ENCODE measurements around the gene TEX36. TPM values are rescaled to one million over a fixed set of nuclear protein-coding genes. Genes with fewer than 3 reads are reported as not detected.

TEX36 gene
- total and polyA plus RNA-seq, 2 donors (not counting 1 experiment from before 2014, with no cell fraction given) = not detected

DNA sequence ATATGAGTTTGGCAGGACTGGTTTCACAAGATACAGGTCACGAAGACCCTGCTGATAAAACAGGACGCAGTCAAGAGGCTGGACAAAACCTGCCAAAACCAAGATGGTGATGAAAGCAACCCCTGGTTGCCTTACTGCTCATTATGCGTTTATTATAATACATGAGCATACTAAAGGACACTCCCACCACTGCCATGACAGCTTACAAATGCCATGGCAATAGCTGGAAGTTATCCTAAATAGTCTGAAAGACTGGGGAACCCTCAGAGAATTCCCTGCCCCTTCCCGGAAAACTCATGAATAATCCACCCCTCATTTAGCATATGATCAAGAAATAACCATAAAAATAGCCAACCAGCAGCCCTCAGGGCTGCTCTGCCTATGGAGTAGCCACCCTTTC, 73.1 kb downstream of the TEX36 start:
- 97% methylated on average over 3 of the region's 4 CpGs for WGBS (ENCODE audit: insufficient coverage)
- H3K79me2 ChIP-seq (ENCODE audit: control insufficient read depth, insufficient read depth, low read length) = no peaks in the 10 kb centered on the region
- Mint-ChIP-seq H3K4me1 (no peaks in the 10 kb centered on the region), H3K4me3 (no peak overlapping the region), H3K9me3 (ENCODE audit: insufficient read depth) (no peaks in the 10 kb centered on the region), H3K27me3 (no peaks in the 10 kb centered on the region), H3K27ac (no peak overlapping the region)
- peaks cover 0 to 5% (median 0%) of the 10 kb centered on the region in 3 donors for H3K9me3 ChIP-seq (ENCODE audit: control extremely low read depth in 1 of 3, control insufficient read depth in 2 of 3, insufficient read depth in 1 of 3, low read length in 2 of 3)
- no peaks in the 10 kb centered on the region for H3K4me1 ChIP-seq (ENCODE audit: control insufficient read depth in 2 of 2, insufficient read depth in 2 of 2, low read length in 2 of 2)
- no peak for TF ChIP-seq CTCF (IDR thresholded peaks at IDR 0.05)
- no peak for TF ChIP-seq EZH2 (IDR thresholded peaks at IDR 0.05; ENCODE audit: borderline replicate concordance, insufficient read depth, low read depth, low read length, poor library complexity, severe bottlenecking)
- ATAC-seq (ENCODE audit: low read depth) = no peak
- H3K27me3 ChIP-seq (replicated peaks in 1 of 4; ENCODE audit: control extremely low read depth in 1 of 4, control insufficient read depth in 3 of 4, insufficient read depth in 4 of 4, low read length in 3 of 4) = no peaks in the 10 kb centered on the region
- intact Hi-C loops (cut with micrococcal nuclease) = no loop called here
- no peak overlapping the region for H2AFZ ChIP-seq (ENCODE audit: insufficient read depth, low read depth, low read length, poor library complexity, severe bottlenecking)
- no peak overlapping the region for H3K4me2 ChIP-seq (replicated peaks; ENCODE audit: low read depth, low read length, poor library complexity, severe bottlenecking)
- no peak overlapping the region for H3K27ac ChIP-seq (ENCODE audit: low read length in 2 of 2)
- ChIA-PET CTCF (no interaction called here), POLR2A (no interaction called here)
- no peaks in the 10 kb centered on the region for H3K36me3 ChIP-seq (replicated peaks in 1 of 2; ENCODE audit: control extremely low read depth in 1 of 2, control insufficient read depth in 1 of 2, extremely low read depth in 1 of 2, insufficient read depth in 2 of 2, low read length in 1 of 2)
- no peak overlapping the region for H3K9ac ChIP-seq (ENCODE audit: low read length)
- no peak for DNase-seq
- no peak overlapping the region for H3K4me3 ChIP-seq (ENCODE audit: control extremely low read depth in 1 of 5, extremely low read depth in 1 of 5, insufficient read depth in 1 of 5, low read depth in 2 of 5, low read length in 4 of 5)
- no peaks in the 10 kb centered on the region for H4K20me1 ChIP-seq (ENCODE audit: control insufficient read depth, insufficient read depth, low read length, poor library complexity, severe bottlenecking)

DNA sequence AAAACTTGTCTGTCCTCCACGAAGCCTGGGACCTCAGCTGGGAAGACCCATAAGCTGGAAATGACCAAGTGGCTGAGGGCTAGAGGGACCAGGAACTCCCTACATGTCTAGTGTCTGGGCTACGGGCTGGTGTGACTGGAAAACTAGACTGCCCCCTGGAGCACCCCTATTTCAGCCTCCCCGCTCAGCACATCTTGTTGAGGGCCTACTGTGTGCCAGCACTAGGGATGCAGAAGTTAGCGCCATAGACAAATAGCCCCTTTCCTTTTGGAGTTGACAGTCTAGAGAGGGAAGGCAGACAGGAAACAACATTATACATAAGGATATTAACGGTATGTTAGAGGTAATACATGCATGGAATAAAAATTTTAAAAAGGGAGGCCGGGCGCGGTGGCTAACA, 74.5 kb downstream of the TEX36 start:
- Histone ChIP-seq H3K4me1 (ENCODE audit: control insufficient read depth in 2 of 2, insufficient read depth in 2 of 2, low read length in 2 of 2) (no peaks in the 10 kb centered on the region), H3K79me2 (ENCODE audit: control insufficient read depth, insufficient read depth, low read length) (no peaks in the 10 kb centered on the region), H3K9me3 (ENCODE audit: control extremely low read depth in 1 of 3, control insufficient read depth in 2 of 3, insufficient read depth in 1 of 3, low read length in 2 of 3) (peaks cover 0 to 11% (median 0%) of the 10 kb centered on the region in 3 donors), H3K4me3 (ENCODE audit: control extremely low read depth in 1 of 5, extremely low read depth in 1 of 5, insufficient read depth in 1 of 5, low read depth in 2 of 5, low read length in 4 of 5) (no peak overlapping the region), H3K36me3 (replicated peaks in 1 of 2; ENCODE audit: control extremely low read depth in 1 of 2, control insufficient read depth in 1 of 2, extremely low read depth in 1 of 2, insufficient read depth in 2 of 2, low read length in 1 of 2) (no peaks in the 10 kb centered on the region), H3K27ac (ENCODE audit: low read length in 2 of 2) (no peak overlapping the region), H3K4me2 (replicated peaks; ENCODE audit: low read depth, low read length, poor library complexity, severe bottlenecking) (no peak overlapping the region), H3K27me3 (replicated peaks in 1 of 4; ENCODE audit: control extremely low read depth in 1 of 4, control insufficient read depth in 3 of 4, insufficient read depth in 4 of 4, low read length in 3 of 4) (no peaks in the 10 kb centered on the region), H2AFZ (ENCODE audit: insufficient read depth, low read depth, low read length, poor library complexity, severe bottlenecking) (no peak overlapping the region), H4K20me1 (ENCODE audit: control insufficient read depth, insufficient read depth, low read length, poor library complexity, severe bottlenecking) (no peaks in the 10 kb centered on the region), H3K9ac (ENCODE audit: low read length) (no peak overlapping the region)
- 58% methylated on average over 2 of the region's 8 CpGs for WGBS (ENCODE audit: insufficient coverage)
- Mint-ChIP-seq H3K9me3 (ENCODE audit: insufficient read depth) (no peaks in the 10 kb centered on the region), H3K4me1 (no peaks in the 10 kb centered on the region), H3K27me3 (peaks cover 3% of the 10 kb centered on the region), H3K4me3 (no peak overlapping the region), H3K27ac (no peak overlapping the region)
- ATAC-seq (ENCODE audit: low read depth) = no peak
- ChIA-PET POLR2A (no interaction called here), CTCF (no interaction called here)
- no peak for DNase-seq
- no peak for TF ChIP-seq EZH2 (IDR thresholded peaks at IDR 0.05; ENCODE audit: borderline replicate concordance, insufficient read depth, low read depth, low read length, poor library complexity, severe bottlenecking)
- TF ChIP-seq CTCF (IDR thresholded peaks at IDR 0.05) = no peak
- intact Hi-C loops (cut with micrococcal nuclease) = no loop called here
